Inflammatory macrophage treated with lipopolysaccharide for 4 hours (primary cell): ENCODE results near the gene CLDN11.

Experiments used
- DNase-seq: peaks from one replicate; pipeline ENCODE4 v3.0.0-alpha.2; 2020

The CLDN11 gene

GRCh38 chr3:170473358-170473757 is 54.7 kb downstream of the CLDN11 start:
- DNase-seq = no peak

- DNase-seq = no peak
Measured at GRCh38 chr3:170475092-170475685, 56.5 kb downstream of the CLDN11 start.

- no peak for DNase-seq
Measured at GRCh38 chr3:170476291-170476690, 57.6 kb downstream of the CLDN11 start.

- DNase-seq = no peak
Measured at GRCh38 chr3:170477395-170477794, 58.7 kb downstream of the CLDN11 start.

GRCh38 chr3:170480111-170480510 is 61.4 kb downstream of the CLDN11 start:
- no peak for DNase-seq

- no peak for DNase-seq
Measured at GRCh38 chr3:170482199-170482598, 63.5 kb downstream of the CLDN11 start.

GRCh38 chr3:170483485-170484262 is 65.0 kb downstream of the CLDN11 start:
- DNase-seq = no peak
